MM.1S (cell line): ENCODE data around the gene RNGTT.

Experiments
- EZH2 ChIP-seq: fragments of 300-600 bp; sonication (generic); optimal IDR thresholded peaks from 2 replicates; pipeline ENCODE3; 2017; ENCODE audit warnings: low read depth, mild to moderate bottlenecking, antibody characterized with exemption, low read length, mixed read lengths
- EZH2phosphoT487 ChIP-seq: fragments of 300-600 bp; sonication (generic); IDR thresholded peaks from 2 replicates; pipeline ENCODE4 v1.6.1; 2018; ENCODE audit warnings: antibody characterized with exemption, low read length
- TF ChIP-seq, protein P1 (sequence below): fragments of 300-600 bp; sonication (generic); IDR thresholded peaks from 2 replicates; pipeline ENCODE4 v1.5.1; 2016; ENCODE audit warnings: antibody characterized with exemption, low read length, mixed read lengths

DNA sequence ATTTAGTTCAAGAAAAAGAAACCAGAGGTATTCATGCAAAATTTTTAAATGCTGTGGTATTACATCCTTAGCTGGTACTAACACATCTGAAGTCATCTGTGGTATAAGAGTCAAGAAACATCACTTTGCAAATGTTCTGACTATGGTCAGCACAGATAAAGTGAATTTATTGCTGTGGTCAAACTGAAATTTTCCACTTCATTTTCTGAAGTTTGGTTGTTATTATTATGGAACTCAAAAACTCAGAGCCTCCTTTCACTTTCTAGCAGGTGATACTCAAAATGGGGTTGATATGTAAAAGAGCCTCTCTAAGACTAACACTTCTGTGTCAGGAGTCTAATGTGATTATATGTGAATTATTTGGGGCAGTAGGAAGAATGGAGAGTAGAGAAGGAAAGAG is 257.8 kb downstream of the RNGTT start:
- TF ChIP-seq, protein P1, sequence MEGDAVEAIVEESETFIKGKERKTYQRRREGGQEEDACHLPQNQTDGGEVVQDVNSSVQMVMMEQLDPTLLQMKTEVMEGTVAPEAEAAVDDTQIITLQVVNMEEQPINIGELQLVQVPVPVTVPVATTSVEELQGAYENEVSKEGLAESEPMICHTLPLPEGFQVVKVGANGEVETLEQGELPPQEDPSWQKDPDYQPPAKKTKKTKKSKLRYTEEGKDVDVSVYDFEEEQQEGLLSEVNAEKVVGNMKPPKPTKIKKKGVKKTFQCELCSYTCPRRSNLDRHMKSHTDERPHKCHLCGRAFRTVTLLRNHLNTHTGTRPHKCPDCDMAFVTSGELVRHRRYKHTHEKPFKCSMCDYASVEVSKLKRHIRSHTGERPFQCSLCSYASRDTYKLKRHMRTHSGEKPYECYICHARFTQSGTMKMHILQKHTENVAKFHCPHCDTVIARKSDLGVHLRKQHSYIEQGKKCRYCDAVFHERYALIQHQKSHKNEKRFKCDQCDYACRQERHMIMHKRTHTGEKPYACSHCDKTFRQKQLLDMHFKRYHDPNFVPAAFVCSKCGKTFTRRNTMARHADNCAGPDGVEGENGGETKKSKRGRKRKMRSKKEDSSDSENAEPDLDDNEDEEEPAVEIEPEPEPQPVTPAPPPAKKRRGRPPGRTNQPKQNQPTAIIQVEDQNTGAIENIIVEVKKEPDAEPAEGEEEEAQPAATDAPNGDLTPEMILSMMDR = no peak
- TF ChIP-seq EZH2 (no peak), EZH2phosphoT487 (no peak)
